Stimulated activated CD8-positive, alpha-beta memory T cell treated with anti-CD3 and anti-CD28 coated beads, Interleukin-4, amount 100 ng/mL, for 48 hours (primary cell): Measurements from ENCODE around the gene BSPRY.
A peak's percentile ranks its signal among the peaks of the same experiment; 100 is the strongest.
"Not testable (repeated sequence)": the region's sequence is repeated elsewhere in the genome, so short reads cannot be mapped to it uniquely, and the experiment has no call there.

ENCODE experiments used
- DNase-seq: peaks from one replicate; pipeline ENCODE4 v3.0.0-alpha.2; 2020

Gene BSPRY

DNA sequence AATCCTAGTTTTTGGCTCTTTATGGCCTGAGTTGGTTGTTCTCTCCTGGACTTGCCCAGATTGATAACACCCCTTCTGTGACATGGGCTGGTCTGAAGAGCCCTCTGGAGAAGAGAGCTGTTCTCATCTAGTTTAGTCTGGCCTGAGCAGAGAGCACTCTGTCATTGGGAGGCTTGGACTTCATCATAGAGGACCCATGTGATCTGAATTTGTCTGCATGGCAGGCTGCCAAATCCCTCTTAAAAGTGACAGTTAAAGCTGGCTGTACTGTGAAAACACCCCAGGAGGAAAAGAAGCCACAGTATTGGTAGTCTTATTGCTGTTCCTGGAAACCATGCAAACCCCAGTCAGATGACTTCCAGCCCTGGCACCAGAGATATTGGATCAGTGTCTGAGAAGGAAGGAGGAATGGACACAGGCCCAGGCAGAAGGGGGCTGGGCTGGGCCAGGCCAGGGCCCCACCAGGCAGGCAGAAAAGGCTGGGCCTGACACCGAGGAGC lies 5.6 kb upstream of the BSPRY start:
- DNase-seq = no peak

DNA sequence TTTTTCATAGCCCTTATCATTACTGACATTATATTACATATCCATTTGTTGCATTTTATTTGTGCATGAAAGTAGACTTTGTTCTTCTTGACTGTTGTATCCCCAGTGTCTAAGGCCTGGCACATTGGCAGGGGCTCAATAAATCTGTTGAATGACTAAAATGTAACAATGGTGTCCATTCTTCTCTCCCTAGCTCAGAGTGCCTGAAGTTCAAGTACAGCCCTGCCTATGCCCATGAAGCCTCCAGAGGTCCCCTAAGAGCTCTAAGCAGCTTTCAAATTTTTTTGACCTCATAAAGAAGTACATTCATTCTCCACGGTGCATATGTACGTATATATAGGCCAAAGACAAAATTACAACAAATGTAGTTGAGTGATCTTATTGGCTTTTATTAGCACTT lies 4.2 kb upstream of the BSPRY start:
- no peak for DNase-seq

DNA sequence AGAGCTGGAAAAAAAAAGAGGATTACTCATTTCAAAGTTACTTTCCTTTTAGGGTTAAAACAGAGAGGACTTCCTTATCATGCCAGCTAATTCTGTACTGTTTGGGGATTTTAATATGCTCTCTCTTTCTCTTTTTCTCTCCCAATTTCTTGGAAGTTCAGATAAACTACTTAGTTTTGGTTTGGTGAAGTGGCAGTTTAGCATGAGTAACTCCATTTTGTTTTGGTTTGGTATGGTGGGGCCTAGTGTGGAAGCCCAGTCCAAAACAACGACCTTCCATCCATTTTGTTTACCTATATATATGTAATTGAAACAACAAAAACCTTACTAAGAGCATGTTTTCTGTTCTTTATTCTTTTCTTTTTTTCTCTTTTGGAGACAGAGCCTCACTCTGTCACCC lies 3.7 kb upstream of the BSPRY start:
- no peak for DNase-seq

DNA sequence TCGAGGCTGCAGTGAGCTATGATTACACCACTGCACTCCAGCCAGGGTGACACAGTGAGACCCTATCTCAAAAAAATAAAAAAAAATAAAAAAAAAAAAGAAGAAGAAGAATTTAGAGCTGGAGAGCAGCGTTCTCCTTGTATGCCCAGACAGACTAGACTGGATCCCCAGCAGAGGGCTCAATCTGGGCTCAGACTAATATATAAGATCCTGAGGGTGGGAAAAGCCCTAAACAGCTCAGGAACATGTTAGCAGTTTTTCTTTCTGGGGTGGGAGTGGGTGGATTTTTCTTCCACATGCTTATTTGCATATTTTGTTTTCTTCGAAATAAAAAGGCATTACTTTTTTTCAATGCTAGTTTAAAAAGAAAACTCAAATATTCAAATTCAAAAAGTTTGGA lies 904 bp upstream of the BSPRY start:
- DNase-seq = no peak

DNA sequence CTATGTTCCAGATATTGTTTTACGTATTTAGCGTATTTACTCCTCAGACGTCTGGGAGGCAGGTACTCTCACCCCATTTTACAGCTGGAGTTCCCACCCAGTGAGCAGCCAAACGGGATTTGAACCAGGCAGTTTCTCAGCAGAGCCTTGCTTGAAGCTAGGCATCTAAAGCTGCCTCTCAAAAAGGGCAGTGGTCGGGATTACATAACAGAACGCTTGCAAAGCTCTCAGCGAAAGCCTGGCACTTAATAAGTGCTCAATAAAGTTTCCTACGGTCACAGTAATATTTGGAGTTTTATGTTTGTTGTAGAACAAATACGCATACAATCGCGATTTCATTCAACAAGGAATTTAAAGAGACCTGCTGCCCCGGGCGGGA lies 286 bp upstream of the BSPRY start:
- no peak for DNase-seq

DNA sequence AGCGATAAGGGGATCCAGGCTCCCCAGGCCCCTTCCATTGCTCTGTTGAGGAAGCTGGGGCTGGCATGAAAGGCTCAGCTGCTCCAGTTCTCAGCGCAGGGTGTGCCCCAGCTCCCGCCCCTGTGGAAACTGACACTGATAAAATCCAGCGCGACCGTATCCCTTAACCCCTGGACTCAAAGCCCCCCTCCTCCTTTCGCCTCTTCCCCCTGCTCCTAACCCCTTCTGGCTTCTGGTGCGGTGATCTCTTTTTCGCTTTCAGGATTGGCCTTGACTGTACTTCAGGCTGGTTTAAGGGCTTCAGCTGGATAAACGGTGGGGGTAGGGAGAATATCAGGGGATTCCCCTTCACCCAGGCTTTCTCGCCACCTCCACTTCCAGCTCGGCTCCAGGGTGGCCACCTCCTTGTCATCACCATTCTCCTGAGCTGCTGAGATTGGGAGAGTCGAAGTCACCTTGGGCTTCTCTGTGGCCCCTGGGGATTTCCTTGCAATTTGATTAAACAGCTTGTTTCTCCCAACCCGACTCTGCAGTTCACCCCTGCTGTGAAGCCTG lies 843 bp downstream of the BSPRY start:
- DNase-seq = peak; percentile 36

DNA sequence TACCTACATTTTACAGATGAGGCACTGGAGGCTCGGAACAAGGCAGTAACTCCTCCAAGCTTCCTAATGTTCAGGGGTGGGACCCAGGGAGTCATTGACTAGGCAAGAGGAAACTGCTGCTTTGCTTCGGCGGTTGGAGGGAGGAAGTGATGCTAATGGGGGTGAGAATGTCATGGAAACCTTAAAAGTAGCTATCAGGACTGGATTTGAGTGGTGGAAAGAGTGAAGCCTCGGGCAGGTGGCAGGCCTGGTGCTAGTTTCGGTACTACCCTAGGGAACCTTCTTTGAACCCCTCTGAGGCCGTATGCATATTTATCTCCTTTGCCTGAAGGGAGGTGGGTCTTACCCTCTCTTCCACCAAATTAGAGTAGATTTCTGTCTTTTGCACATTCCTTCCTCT lies 1.6 kb downstream of the BSPRY start:
- DNase-seq = peak; percentile 61

DNA sequence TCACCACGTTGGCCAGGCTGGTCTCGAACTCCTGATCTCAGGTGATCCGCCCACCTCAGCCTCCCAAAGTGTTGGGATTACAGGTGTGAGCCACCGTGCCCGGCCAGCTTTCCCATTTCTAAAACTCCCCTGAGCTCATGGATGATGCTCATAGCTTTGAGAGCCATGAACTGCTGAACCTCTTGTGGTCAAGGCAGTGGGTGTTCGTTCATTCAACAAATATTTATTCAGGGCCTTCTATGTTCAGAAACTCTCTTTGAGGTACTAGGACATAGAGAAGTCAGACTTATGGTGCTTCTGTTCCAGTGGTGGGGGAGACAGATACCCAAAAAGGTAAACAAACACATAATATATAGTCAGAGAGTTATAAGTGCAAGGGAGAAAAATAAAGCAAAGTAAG lies 2.7 kb downstream of the BSPRY start:
- DNase-seq = no peak

DNA sequence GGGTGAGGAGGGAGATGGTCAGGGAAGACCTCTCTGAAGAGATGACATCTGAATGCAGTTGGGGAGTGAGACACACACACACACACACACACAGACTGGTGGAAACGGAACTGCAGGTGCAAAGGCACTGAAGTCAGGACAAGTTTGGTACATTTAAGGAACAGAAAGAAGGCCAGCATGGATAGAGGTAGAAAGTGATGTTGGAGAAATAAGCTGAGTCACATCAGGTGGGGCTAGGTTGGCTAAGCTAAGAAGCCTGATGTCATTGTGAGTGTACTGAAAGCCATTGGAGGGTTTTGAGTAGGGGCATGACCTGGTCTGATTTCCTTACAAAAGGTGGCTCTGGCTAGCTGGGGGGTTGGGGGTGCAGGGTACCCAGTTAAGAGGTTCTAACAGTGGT lies 3.1 kb downstream of the BSPRY start:
- DNase-seq = peak; percentile 20

DNA sequence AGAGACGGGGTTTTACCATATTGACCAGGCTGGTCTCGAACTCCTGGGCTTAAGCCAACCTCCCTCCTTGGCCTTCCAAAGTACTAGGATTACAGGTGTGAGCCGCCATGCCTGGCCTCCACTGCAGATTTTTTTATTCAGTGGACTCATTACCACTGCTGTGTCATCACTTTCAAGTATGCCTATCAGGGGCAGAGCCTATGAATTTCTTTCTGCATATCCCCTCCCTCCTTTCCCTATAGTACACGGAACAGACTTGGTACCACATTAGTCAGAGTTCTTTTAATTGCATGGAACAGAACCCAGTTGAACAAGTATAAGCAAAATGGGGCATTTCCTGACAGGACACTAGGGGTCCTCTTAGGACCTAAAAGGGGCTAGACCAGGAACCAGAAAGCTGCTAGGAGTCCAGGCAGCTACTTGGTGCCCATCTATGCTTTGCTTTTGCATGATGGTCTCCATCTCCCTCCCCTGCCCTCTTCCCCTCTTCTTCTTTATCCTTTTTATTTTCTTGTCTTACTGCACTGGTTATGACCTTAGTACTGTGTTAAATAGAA lies 5.8 kb downstream of the BSPRY start:
- DNase-seq = peak; percentile 8

DNA sequence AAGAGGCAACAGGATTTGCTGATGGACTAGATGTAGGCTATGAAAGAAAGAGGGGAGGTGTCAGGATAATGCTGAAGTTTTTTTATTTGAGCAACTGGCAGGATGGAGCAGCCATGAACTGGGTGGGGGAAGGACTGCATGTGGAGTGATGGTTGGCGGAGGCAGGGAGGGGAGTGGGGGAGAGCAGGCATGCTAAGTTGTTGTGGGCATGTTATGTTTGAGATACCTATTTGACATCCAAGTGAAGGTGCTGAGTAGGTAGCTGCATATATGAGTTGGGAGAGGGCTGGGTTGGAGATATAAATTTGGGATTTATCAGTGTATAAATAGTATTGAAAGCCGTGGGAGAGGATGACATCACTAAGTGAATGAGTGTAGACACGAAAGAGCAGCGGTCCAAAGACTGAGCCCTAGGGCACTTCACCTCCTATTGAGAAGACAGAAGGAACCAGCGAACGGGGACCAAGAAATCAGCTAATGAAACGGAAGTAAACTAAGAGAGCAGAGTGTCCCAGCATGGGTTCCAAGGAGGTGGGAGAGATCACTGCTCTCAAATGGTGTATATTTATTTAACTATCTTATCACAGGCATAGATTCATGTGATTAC lies 7.4 kb downstream of the BSPRY start:
- DNase-seq = peak; percentile 3

DNA sequence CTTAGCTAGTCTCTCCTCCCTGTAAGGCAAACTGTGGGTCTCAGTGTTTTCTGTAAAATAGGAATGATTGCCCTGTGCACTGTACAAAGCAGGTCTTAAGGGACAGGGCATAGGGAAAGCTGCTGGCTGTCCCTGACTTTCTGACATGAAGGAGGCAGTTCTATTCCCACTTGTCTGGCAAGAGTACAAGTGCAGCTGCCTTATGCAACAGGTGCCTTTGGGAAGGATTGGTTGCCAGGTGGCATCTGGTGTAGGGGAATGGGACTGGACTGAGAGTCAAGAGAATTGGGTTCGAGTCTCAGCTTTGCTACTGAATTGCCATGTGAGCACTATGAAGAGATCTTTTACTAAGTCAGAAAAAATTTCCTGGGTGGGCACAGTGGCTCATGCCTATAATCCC lies 10.0 kb downstream of the BSPRY start:
- no peak for DNase-seq

DNA sequence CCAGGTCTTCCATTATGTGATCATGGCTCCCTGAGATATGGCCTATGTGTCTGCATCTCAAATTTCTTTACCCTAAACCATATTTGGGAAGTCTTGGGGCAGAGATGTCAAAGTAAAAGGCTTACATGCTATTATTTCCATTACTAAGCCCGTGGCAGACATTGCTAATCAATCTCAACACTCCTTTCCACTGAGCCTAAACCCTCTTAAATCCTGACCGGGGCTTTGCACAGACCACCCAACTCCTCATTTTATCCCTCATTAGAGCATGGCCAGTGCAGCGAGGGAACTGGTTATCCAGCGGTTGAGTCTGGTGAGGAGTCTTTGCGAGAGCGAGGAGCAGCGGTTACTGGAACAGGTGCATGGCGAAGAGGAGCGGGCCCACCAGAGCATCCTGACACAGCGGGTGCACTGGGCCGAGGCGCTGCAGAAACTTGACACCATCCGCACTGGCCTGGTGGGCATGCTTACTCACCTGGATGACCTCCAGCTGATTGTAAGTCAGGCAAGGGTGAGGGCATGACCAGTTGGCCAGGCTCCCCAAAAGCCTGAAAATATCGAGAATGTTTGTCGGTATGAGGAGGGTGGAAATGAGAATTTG lies 11.0 kb downstream of the BSPRY start:
- DNase-seq = no peak

DNA sequence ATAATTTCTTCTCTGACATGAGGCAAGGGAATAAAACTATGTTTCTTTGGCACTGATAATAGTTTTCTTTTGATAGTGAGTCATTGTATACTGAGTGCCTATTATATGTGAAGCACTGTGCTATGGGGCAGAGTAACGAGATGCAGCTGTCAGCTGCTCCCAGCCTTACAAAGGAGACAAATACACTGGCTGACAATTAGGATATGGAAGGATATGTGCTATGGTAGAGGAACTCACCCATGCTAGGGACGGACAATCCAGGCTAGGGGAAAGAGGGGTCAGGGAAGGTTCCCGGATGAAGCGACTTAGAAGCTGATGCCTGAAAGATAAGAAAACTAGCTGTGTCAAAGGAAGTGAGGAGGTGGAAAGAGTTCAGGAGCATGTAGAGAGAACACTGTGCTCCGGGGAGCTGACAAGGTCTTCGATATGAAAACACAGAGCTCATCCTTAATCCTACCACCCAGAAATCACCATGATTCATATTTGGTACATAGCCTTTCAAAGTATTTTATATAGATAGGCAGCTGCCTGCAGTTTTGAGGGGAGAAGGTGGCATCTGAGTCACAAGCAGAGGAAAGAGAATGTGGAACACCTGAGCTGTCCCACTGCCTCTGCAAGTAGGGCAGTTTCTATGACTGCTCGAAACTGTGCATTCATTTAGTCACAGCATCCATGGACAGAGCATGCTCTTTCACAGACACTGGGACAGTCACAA lies 12.1 kb downstream of the BSPRY start:
- peak; percentile 41 for DNase-seq

DNA sequence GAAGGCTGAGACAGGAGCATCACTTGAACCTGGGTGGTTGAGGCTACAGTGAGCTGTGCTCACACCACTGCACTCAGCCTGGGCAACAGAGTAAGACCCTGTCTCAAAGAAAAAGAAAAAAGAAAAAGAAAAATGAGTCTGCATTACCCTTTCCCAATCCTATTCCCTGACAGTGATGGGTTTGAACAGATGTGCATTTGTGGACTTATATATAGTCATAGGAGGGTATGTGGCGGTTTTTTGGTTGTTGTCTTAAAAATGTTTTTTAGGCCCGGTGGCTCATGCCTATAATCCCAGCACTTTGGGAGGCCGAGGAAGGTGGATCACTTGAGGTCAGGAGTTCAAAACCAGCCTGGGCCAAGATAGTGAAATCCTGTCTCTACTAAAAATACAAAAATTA lies 14.0 kb downstream of the BSPRY start:
- DNase-seq = no peak

DNA sequence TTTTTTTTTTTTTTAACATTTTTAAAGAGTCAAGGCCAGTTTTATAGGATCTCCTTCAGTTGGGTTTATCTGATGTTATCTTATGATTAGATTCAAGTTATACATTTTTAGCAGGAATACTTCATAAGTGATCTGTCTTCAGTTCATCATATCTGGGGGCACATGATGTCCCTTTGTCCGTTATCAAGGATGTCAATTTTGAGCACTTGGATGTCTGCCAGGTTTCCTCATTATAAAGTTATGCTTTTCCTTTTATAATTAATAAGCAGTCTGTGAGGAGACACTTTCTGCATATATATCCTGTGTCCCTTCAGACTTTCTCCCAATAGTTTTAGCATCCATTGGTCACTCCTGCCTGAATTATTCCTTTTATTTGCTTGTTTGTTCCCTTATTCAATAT lies 15.6 kb downstream of the BSPRY start:
- DNase-seq = no peak

DNA sequence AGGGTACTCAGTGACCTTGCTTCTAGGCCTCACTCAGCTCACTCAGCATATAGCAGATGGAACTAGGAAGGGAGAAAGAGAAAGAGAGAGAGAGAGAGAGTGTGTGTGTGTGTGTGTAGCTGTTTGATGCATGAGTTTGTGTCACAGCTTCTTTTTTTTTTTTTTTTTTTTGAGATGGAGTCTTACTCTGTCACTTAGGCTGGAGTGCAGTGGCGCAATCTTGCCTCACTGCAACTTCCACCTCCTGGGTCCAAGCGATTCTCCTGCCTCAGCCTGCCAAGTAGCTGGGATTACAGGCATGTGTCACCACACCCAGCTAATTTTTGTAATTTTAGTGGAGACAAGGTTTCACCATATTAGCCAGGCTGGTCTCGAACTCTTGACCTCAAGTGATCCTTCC lies 16.3 kb downstream of the BSPRY start:
- not testable (repeated sequence) for DNase-seq

DNA sequence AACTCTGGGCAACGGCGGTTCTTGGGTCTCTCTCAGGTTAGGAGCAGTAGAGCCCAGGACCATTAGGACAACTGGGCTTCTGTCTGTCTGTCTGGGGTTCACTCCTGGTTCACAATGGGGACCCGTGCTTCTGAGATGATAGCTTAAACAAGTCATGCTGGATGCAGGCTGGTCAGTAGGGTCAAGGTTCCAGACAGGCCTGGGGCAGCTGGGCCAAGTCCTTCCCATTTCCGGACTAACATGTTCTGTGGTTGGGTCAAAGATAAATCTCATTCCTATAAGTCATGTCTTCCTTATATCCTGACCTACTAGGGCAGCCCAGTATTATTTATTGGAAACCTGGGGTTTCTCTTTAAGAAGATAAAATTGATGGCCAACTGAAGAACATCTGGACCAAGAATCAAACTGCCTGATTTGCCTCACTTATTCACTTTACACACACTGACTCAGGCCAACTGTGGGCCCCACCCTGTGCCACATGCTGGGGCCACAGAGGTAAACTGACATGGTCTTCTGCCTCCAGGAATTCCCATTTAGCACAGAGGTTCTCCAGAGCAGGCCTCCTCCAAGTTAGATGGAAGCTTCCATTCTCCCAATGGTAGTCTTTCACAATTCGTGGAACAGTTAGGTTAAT lies 19.1 kb downstream of the BSPRY start:
- DNase-seq = no peak

DNA sequence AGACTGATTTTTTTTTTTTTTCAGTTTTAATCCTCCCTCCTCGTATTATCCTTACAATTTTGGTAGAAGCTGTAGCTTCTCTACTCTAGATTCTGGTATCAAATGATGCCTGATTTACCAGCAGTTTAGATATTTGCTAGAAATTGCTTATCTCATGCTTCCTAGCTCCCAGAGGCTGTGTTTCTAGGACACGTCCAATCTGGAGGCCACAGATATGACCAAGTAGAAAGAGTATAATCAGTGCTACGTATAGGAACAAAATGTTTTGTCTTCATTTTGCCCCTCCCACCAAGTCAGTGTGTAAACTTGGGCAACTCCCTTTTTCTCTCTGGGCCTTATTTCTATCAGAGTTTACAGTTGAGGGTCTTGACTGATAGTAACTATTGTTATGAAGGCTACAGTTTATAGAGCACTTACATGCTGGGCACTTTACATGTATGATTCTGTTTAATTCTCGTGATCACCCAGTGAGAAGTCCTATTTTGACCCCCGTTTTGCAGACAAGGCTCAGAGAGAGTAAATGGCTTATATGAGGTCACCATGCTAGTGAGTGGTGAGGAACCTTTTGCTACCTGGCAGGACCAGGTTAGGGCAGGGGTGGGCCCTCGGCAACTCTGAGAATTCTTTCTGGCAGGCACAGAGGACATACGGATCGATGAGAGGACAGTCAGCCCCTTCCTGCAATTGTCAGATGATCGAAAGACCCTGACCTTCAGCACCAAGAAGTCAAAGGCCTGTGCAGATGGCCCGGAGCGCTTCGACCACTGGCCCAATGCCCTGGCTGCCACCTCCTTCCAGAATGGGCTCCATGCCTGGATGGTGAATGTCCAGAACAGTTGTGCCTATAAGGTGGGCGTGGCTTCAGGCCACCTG lies 19.9 kb downstream of the BSPRY start:
- DNase-seq = no peak

DNA sequence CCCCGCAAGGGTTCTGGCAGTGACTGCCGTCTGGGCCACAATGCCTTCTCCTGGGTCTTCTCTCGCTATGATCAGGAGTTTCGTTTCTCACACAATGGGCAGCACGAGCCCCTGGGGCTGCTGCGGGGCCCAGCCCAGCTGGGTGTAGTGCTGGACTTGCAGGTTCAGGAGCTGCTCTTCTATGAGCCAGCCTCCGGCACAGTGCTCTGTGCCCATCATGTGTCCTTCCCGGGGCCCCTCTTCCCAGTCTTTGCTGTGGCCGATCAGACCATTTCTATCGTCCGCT lies 20.5 kb downstream of the BSPRY start:
- DNase-seq = no peak

DNA sequence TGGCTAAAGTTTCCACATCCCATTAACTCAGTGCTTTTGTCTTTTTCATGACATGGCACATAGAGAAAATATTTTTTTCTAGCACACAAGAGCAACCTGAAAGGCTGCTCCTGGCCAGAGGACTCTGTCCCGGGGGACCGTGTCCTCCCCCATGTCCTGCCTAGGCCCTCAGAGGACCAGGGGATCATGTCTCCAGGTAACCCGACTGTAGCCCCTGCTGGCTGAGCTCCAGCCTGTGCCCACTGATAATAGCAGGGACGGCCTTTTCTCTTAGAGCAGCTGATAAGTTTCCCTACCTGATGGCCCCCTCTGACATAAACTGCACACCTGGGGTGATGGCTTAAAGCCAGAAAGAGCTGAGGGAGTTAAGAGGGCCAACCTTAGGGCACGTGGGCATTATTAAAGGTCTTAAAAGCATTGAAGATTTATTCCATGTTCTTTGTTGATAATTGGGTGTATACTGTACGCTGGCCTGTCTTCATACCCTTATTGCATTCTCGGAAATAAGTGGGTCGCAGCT lies 21.5 kb downstream of the BSPRY start:
- no peak for DNase-seq

DNA sequence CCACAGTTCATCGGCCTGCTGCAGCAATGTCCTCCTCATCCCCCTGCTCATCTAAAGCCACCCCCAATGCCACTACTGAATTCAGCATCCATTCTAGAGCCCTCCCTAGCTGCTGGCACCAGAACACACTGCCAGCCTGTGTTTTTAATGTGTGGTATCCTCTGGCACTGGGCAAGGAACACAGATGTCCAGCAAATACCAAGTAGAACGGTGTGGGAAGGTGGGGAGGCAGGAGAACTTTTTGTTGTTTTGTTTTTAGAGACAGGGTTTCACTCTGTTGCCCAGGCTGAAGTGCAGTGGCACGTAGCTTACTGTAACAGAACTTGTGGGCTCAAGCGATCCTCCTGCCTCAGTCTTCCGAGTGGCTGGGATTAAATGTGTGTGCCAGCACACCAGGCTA lies 22.7 kb downstream of the BSPRY start:
- DNase-seq = no peak
